Hematopoietic multipotent progenitor cell treated with erythropoietin and hydrocortisone succinate and interleukin-3 and kit ligand, for 4 days (in vitro differentiated cells): Measurements from ENCODE around the gene CAB39.
A peak's percentile ranks its signal among the peaks of the same experiment; 100 is the strongest.
"Not testable (repeated sequence)": the region's sequence is repeated elsewhere in the genome, so short reads cannot be mapped to it uniquely, and the experiment has no call there.

Source experiments
- DNase-seq: peaks from one replicate; pipeline ENCODE4 v3.0.0-alpha.2; 2015

Gene CAB39

GRCh38 chr2:230684270-230685168, 28.1 kb upstream of the CAB39 start:
- DNase-seq = no peak

- DNase-seq = no peak
Observed at GRCh38 chr2:230685178-230685577, 27.5 kb upstream of the CAB39 start.

GRCh38 chr2:230687498-230687897, 25.1 kb upstream of the CAB39 start:
- no peak for DNase-seq

- DNase-seq = no peak
Observed at GRCh38 chr2:230688490-230688889, 24.2 kb upstream of the CAB39 start.

- DNase-seq = no peak
Observed at GRCh38 chr2:230690439-230690838, 22.2 kb upstream of the CAB39 start.

- no peak for DNase-seq
Observed at GRCh38 chr2:230691005-230691647, 21.5 kb upstream of the CAB39 start.

GRCh38 chr2:230692760-230693159, 19.9 kb upstream of the CAB39 start:
- no peak for DNase-seq

GRCh38 chr2:230693411-230693810, 19.2 kb upstream of the CAB39 start:
- DNase-seq = no peak

GRCh38 chr2:230694241-230694640, 18.4 kb upstream of the CAB39 start:
- DNase-seq = no peak

GRCh38 chr2:230695551-230695950, 17.1 kb upstream of the CAB39 start:
- no peak for DNase-seq

GRCh38 chr2:230696670-230697069, 16.0 kb upstream of the CAB39 start:
- no peak for DNase-seq

- no peak for DNase-seq
Observed at GRCh38 chr2:230697676-230698075, 15.0 kb upstream of the CAB39 start.

GRCh38 chr2:230698753-230699152, 13.9 kb upstream of the CAB39 start:
- DNase-seq = not testable (repeated sequence)

GRCh38 chr2:230700447-230700846, 12.2 kb upstream of the CAB39 start:
- peak; percentile 55 for DNase-seq

- no peak for DNase-seq
Observed at GRCh38 chr2:230701308-230701707, 11.3 kb upstream of the CAB39 start.

- not testable (repeated sequence) for DNase-seq
Observed at GRCh38 chr2:230702457-230702856, 10.2 kb upstream of the CAB39 start.

- no peak for DNase-seq
Observed at GRCh38 chr2:230703514-230703913, 9.1 kb upstream of the CAB39 start.

- no peak for DNase-seq
Observed at GRCh38 chr2:230706053-230706521, 6.6 kb upstream of the CAB39 start.

GRCh38 chr2:230706966-230707365, 5.7 kb upstream of the CAB39 start:
- no peak for DNase-seq

GRCh38 chr2:230708204-230708603, 4.4 kb upstream of the CAB39 start:
- no peak for DNase-seq

- peak; percentile 68 for DNase-seq
Observed at GRCh38 chr2:230711224-230711623, 1.4 kb upstream of the CAB39 start.

- DNase-seq = peak; percentile 93
Observed at GRCh38 chr2:230713331-230714135, 891 bp downstream of the CAB39 start.

GRCh38 chr2:230714136-230714480, 1.5 kb downstream of the CAB39 start:
- DNase-seq = peak; percentile 70
